Posterior vena cava (tissue), 2 donors: ENCODE measurements around the gene ELP1. TPM values are rescaled to one million over a fixed set of nuclear protein-coding genes. Genes with fewer than 3 reads are reported as not detected.

Experiments used
- DNase-seq: peaks from one replicate; pipeline ENCODE4 v3.0.0-alpha.2; 2020; ENCODE audit warnings: low spot score
- intact Hi-C, 2 donors: fragments of 100-400 bp; cut with DNase I; formaldehyde crosslinking; loops; one replicate each; pipeline versions ENCODE4 v1.14.1 to v1.14.2; 2022 to 2023
- total RNA-seq, 2 donors: library from RNA; stranded (reverse); fragmentation: NEBNext Ultra II Directional; extraction: Animal tissue kit (Norgen Biotek cat#: 25700); gene quantifications; one replicate each; pipeline ENCODE4 v1.2.1, GENCODE V29; 2021
- donor health status: DM: yes; HTN: yes; CAD: no.
- donor health status: DM: yes; HTN: yes; CAD: no.

Gene ELP1
- total RNA-seq, 2 donors from 2014 or later = 12.9 to 17.3 TPM

- DNase-seq = no peak
- intact Hi-C loops = no loop called here
Measured at GRCh38 chr9:108836781-108837180, 97.1 kb downstream of the ELP1 start.

DNA sequence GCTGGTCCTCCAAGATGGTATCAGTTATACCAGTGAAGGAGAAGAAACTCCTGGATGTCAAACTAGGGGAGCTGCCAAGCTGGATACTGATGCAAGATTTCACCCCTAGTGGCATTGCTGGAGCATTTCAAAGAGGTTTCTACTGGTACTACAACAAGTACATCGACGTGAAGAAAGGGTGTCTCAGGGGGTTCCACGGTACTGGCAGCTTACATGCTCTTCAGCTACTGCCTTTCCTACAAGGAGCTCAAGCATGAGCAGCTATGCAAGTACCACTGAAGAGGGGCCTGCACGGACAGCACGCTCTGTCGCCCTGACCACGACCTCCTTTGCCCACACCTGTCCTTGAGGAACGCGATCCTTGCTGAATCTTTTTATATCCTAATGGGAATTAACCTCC, 97.6 kb downstream of the ELP1 start:
- intact Hi-C loops = no loop called here
- DNase-seq = no peak

- intact Hi-C loops = no loop called here
- no peak for DNase-seq
Measured at GRCh38 chr9:108835831-108836230, 98.1 kb downstream of the ELP1 start.

GRCh38 chr9:108834959-108835665, 98.8 kb downstream of the ELP1 start:
- intact Hi-C loops = no loop called here
- DNase-seq = no peak

DNA sequence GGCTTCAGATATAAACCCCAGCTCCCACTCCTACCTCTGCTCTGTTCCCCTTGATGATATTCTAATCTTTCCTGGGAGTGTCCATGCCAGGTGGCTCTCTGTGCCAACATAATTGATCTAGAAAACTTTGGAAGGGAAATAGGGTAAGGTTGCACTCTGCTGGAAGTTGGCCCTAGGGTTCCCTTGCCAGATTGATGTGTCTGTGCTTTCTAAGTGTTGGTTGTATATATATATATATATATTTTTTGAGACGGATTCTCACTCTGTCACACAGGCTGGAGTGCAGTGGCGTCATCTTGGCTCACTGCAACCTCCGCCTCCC, 101.8 kb downstream of the ELP1 start:
- intact Hi-C loops = no loop called here
- no peak for DNase-seq

- intact Hi-C loops = no loop called here
- DNase-seq = no peak
Measured at GRCh38 chr9:108831496-108832178, 102.3 kb downstream of the ELP1 start.

DNA sequence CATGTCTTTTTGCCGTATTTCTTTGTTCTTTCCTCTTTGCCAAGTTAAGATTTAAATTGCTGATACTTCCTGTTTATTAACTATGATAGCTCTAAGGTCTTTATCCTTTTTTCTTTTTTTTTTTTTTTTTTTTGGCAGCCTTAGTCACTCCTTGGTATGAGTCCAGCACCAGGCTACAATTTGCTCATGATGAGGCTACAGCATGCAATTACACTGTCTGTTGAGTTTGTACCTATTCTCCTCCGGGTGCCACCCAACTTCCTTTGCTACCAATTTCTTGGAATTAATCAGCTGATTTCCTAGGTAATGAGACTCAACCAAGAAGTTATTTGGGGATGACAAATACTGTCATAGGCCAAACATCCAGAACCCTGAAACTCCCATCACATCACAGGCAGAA, 103.7 kb downstream of the ELP1 start:
- no peak for DNase-seq
- intact Hi-C loops = no loop called here

DNA sequence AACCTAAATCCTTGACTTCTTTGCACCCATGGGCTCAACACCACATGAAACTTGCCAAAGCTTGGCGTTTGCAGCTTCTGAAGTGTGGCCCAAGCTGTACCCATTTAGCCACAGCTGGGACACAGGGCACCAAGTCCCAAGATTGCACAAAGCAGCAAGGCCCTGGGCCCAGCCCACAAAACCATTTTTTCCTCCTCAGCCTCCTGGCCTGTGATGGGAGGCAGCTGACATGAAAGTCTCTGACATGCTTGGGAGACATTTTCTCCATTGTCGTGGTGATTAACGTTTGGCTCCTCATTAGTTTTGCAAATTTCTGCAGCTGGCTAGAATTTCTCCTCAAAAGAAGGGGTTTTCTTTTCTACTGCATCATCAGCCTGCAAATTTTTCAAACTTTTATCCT, 110.1 kb downstream of the ELP1 start:
- DNase-seq = no peak
- intact Hi-C loops = no loop called here

Other genes with a start within 250 kb of the ELP1 start
- gene ACTL7B, start 78.1 kb downstream of the ELP1 start, total RNA-seq = not detected
- not detected for gene ACTL7A, start 71.9 kb downstream of the ELP1 start, total RNA-seq
- gene ABITRAM, start 276 bp upstream of the ELP1 start, total RNA-seq = 10 to 100 TPM in 1 of 2 donors, 1 to 10 TPM in 1; 9.6 to 10.5 TPM
- gene CTNNAL1, start 79.4 kb upstream of the ELP1 start, total RNA-seq = 10 to 100 TPM; 36.6 to 67.8 TPM
- 10 to 100 TPM; 44.9 to 52.3 TPM for gene TMEM245, start 185.8 kb upstream of the ELP1 start, total RNA-seq
- gene FRRS1L, start 233.1 kb upstream of the ELP1 start, total RNA-seq = 1 to 10 TPM in 1 of 2 donors, under 1 TPM in 1; 0.97 to 2.6 TPM